Measurements from ENCODE around the gene FRMPD4.

The FRMPD4 gene

GRCh38 chrX:12210196-12210815 lies 72.0 kb downstream of the FRMPD4 start:
- Histone ChIP-seq H3K27ac (ENCODE audit: low read depth, low read length) (peak overlapping the region; percentile 95), H2AFZ (ENCODE audit: low read length, unreplicated experiment) (peak overlapping the region; percentile 87), H3K36me3 (ENCODE audit: insufficient read depth, low read length) (no peaks in the 10 kb centered on the region), H3K4me3 (ENCODE audit: low read depth, low read length) (peak overlapping the region; percentile 66), H3K4me1 (ENCODE audit: control insufficient read depth, insufficient read depth, low read length, unreplicated experiment) (peaks cover 16% of the 10 kb centered on the region), H3K27me3 (ENCODE audit: insufficient read depth, low read length) (no peaks in the 10 kb centered on the region), H3K79me2 (ENCODE audit: control insufficient read depth, insufficient read depth, low read length, unreplicated experiment) (peaks cover 4% of the 10 kb centered on the region)

GRCh38 chrX:12210971-12211370 lies 72.7 kb downstream of the FRMPD4 start:
- peaks cover 4% of the 10 kb centered on the region for H3K79me2 ChIP-seq (ENCODE audit: control insufficient read depth, insufficient read depth, low read length, unreplicated experiment)
- H3K4me3 ChIP-seq (ENCODE audit: low read depth, low read length), result peak overlapping the region; percentile 66
- no peaks in the 10 kb centered on the region for H3K36me3 ChIP-seq (ENCODE audit: insufficient read depth, low read length)
- H3K4me1 ChIP-seq (ENCODE audit: control insufficient read depth, insufficient read depth, low read length, unreplicated experiment), result peaks cover 16% of the 10 kb centered on the region
- H3K27ac ChIP-seq (ENCODE audit: low read depth, low read length), result peak overlapping the region; percentile 95
- no peaks in the 10 kb centered on the region for H3K27me3 ChIP-seq (ENCODE audit: insufficient read depth, low read length)
- peak overlapping the region; percentile 87 for H2AFZ ChIP-seq (ENCODE audit: low read length, unreplicated experiment)

DNA sequence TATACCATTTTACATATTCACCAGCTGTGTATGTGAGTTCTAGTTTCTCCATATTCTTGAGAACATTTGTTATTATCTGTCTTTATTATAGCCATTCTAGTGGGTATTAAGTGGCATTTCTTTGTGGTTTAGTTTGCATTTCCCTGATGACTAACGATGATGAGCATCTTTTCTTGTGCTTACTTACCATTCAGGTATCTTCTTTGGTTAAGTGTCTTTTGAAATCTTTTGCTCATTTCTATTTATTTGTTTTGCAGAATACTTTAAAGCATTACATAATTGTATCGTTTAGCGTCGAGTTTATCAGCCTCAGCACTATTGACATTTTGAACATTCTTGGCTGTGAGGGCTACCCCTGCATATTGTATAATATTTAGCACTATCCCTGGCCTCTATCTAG lies 85.4 kb downstream of the FRMPD4 start:
- Histone ChIP-seq H3K27ac (ENCODE audit: low read depth, low read length) (peak overlapping the region; percentile 50), H3K79me2 (ENCODE audit: control insufficient read depth, insufficient read depth, low read length, unreplicated experiment) (no peaks in the 10 kb centered on the region), H2AFZ (ENCODE audit: low read length, unreplicated experiment) (no peak overlapping the region), H3K4me3 (ENCODE audit: low read depth, low read length) (no peak overlapping the region), H3K27me3 (ENCODE audit: insufficient read depth, low read length) (no peaks in the 10 kb centered on the region), H3K4me1 (ENCODE audit: control insufficient read depth, insufficient read depth, low read length, unreplicated experiment) (peaks cover 8% of the 10 kb centered on the region), H3K36me3 (ENCODE audit: insufficient read depth, low read length) (no peaks in the 10 kb centered on the region)

GRCh38 chrX:12225107-12225506 lies 86.8 kb downstream of the FRMPD4 start:
- Histone ChIP-seq H3K79me2 (ENCODE audit: control insufficient read depth, insufficient read depth, low read length, unreplicated experiment) (no peaks in the 10 kb centered on the region), H2AFZ (ENCODE audit: low read length, unreplicated experiment) (no peak overlapping the region), H3K27ac (ENCODE audit: low read depth, low read length) (no peak overlapping the region), H3K4me3 (ENCODE audit: low read depth, low read length) (no peak overlapping the region), H3K36me3 (ENCODE audit: insufficient read depth, low read length) (no peaks in the 10 kb centered on the region), H3K4me1 (ENCODE audit: control insufficient read depth, insufficient read depth, low read length, unreplicated experiment) (peaks cover 8% of the 10 kb centered on the region), H3K27me3 (ENCODE audit: insufficient read depth, low read length) (no peaks in the 10 kb centered on the region)

GRCh38 chrX:12227412-12228041 lies 89.3 kb downstream of the FRMPD4 start:
- Histone ChIP-seq H3K27ac (ENCODE audit: low read depth, low read length) (no peak overlapping the region), H3K36me3 (ENCODE audit: insufficient read depth, low read length) (no peaks in the 10 kb centered on the region), H3K79me2 (ENCODE audit: control insufficient read depth, insufficient read depth, low read length, unreplicated experiment) (no peaks in the 10 kb centered on the region), H3K4me3 (ENCODE audit: low read depth, low read length) (no peak overlapping the region), H3K27me3 (ENCODE audit: insufficient read depth, low read length) (no peaks in the 10 kb centered on the region), H3K4me1 (ENCODE audit: control insufficient read depth, insufficient read depth, low read length, unreplicated experiment) (peaks cover 8% of the 10 kb centered on the region), H2AFZ (ENCODE audit: low read length, unreplicated experiment) (no peak overlapping the region)

- H3K27me3 ChIP-seq (ENCODE audit: insufficient read depth, low read length), result no peaks in the 10 kb centered on the region
- peaks cover 2% of the 10 kb centered on the region for H3K4me1 ChIP-seq (ENCODE audit: control insufficient read depth, insufficient read depth, low read length, unreplicated experiment)
- no peaks in the 10 kb centered on the region for H3K79me2 ChIP-seq (ENCODE audit: control insufficient read depth, insufficient read depth, low read length, unreplicated experiment)
- no peak overlapping the region for H3K4me3 ChIP-seq (ENCODE audit: low read depth, low read length)
- H3K36me3 ChIP-seq (ENCODE audit: insufficient read depth, low read length), result no peaks in the 10 kb centered on the region
- H3K27ac ChIP-seq (ENCODE audit: low read depth, low read length), result no peak overlapping the region
- H2AFZ ChIP-seq (ENCODE audit: low read length, unreplicated experiment), result no peak overlapping the region
Observed at GRCh38 chrX:12228862-12229261, 90.6 kb downstream of the FRMPD4 start.

GRCh38 chrX:12229986-12230385 lies 91.7 kb downstream of the FRMPD4 start:
- H3K4me3 ChIP-seq (ENCODE audit: low read depth, low read length), result no peak overlapping the region
- H3K27me3 ChIP-seq (ENCODE audit: insufficient read depth, low read length), result no peaks in the 10 kb centered on the region
- no peak overlapping the region for H3K27ac ChIP-seq (ENCODE audit: low read depth, low read length)
- H3K79me2 ChIP-seq (ENCODE audit: control insufficient read depth, insufficient read depth, low read length, unreplicated experiment), result no peaks in the 10 kb centered on the region
- no peaks in the 10 kb centered on the region for H3K36me3 ChIP-seq (ENCODE audit: insufficient read depth, low read length)
- H3K4me1 ChIP-seq (ENCODE audit: control insufficient read depth, insufficient read depth, low read length, unreplicated experiment), result no peaks in the 10 kb centered on the region
- no peak overlapping the region for H2AFZ ChIP-seq (ENCODE audit: low read length, unreplicated experiment)

- H3K36me3 ChIP-seq (ENCODE audit: insufficient read depth, low read length), result no peaks in the 10 kb centered on the region
- H3K27me3 ChIP-seq (ENCODE audit: insufficient read depth, low read length), result no peaks in the 10 kb centered on the region
- no peaks in the 10 kb centered on the region for H3K79me2 ChIP-seq (ENCODE audit: control insufficient read depth, insufficient read depth, low read length, unreplicated experiment)
- H3K27ac ChIP-seq (ENCODE audit: low read depth, low read length), result no peak overlapping the region
- peaks cover 9% of the 10 kb centered on the region for H3K4me1 ChIP-seq (ENCODE audit: control insufficient read depth, insufficient read depth, low read length, unreplicated experiment)
- no peak overlapping the region for H2AFZ ChIP-seq (ENCODE audit: low read length, unreplicated experiment)
- H3K4me3 ChIP-seq (ENCODE audit: low read depth, low read length), result no peak overlapping the region
Observed at GRCh38 chrX:12234534-12235329, 96.5 kb downstream of the FRMPD4 start.

DNA sequence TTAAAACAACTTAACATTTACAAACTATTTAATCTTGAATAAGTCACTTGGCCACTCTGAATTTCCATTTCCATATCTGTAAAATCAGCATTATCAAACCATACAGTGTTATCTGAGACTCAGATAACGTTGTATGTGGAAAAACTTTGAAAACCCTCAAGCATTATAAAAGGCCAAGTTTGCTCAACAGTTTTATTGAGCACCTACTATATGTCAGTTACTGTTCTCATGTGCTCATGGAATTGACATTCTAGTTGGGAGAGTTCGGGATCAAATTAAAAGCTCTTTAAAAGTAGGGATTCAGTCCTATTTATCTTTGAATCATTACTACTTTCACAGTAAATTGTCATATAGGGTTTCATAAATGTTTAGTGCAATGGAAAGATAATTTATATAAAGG lies 97.9 kb downstream of the FRMPD4 start:
- H3K4me3 ChIP-seq (ENCODE audit: low read depth, low read length), result no peak overlapping the region
- H3K36me3 ChIP-seq (ENCODE audit: insufficient read depth, low read length), result no peaks in the 10 kb centered on the region
- no peaks in the 10 kb centered on the region for H3K27me3 ChIP-seq (ENCODE audit: insufficient read depth, low read length)
- no peak overlapping the region for H3K27ac ChIP-seq (ENCODE audit: low read depth, low read length)
- peaks cover 23% of the 10 kb centered on the region for H3K4me1 ChIP-seq (ENCODE audit: control insufficient read depth, insufficient read depth, low read length, unreplicated experiment)
- H2AFZ ChIP-seq (ENCODE audit: low read length, unreplicated experiment), result no peak overlapping the region
- no peaks in the 10 kb centered on the region for H3K79me2 ChIP-seq (ENCODE audit: control insufficient read depth, insufficient read depth, low read length, unreplicated experiment)

- no peak overlapping the region for H3K27ac ChIP-seq (ENCODE audit: low read depth, low read length)
- peak overlapping the region; percentile 14 for H2AFZ ChIP-seq (ENCODE audit: low read length, unreplicated experiment)
- H3K4me1 ChIP-seq (ENCODE audit: control insufficient read depth, insufficient read depth, low read length, unreplicated experiment), result peaks cover 27% of the 10 kb centered on the region
- no peaks in the 10 kb centered on the region for H3K36me3 ChIP-seq (ENCODE audit: insufficient read depth, low read length)
- H3K27me3 ChIP-seq (ENCODE audit: insufficient read depth, low read length), result no peaks in the 10 kb centered on the region
- H3K4me3 ChIP-seq (ENCODE audit: low read depth, low read length), result no peak overlapping the region
- no peaks in the 10 kb centered on the region for H3K79me2 ChIP-seq (ENCODE audit: control insufficient read depth, insufficient read depth, low read length, unreplicated experiment)
Observed at GRCh38 chrX:12237131-12237530, 98.9 kb downstream of the FRMPD4 start.
